CD4-positive, alpha-beta T cell treated with Interleukin-17A for 1 hour (primary cell): ENCODE data around the gene RTBDN.
A peak's percentile ranks its signal among the peaks of the same experiment; 100 is the strongest.
"Not testable (repeated sequence)": the region's sequence is repeated elsewhere in the genome, so short reads cannot be mapped to it uniquely, and the experiment has no call there.

ENCODE experiments used
- DNase-seq: peaks from one replicate; pipeline ENCODE4 v3.0.0-alpha.2; 2020

Gene RTBDN

DNA sequence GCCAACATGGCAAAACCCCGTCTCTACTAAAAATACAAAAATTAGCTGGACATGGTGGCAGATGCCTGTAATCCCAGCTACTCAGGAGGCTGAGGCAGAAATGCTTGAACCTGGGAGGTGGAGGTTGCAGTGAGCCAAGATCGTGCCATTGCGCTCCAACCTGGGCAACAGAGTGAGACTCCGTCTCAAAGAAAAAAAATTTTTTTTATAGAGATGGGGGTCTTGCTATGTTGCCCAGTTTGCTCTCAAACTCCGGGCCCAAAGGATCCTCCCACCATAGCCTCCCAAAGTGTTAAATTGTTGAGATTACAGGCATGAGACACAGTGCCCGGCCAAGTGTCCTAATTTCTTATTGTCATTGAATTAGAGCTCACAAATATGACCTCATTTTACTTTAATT, 17.2 kb downstream of the RTBDN start:
- DNase-seq, result not testable (repeated sequence)

- DNase-seq, result no peak
These were observed 19.3 kb downstream of the RTBDN start for GRCh38 chr19:12815088-12815487.

GRCh38 chr19:12806242-12807081, 27.9 kb downstream of the RTBDN start, which contains the start of gene RNASEH2A:
TSS of gene RNASEH2A (plus strand) at chr19:12806584. CDS start at chr19:12806674, 90 bp downstream.
- peak; percentile 88 for DNase-seq

GRCh38 chr19:12804051-12804450, 30.3 kb downstream of the RTBDN start:
- DNase-seq, result no peak

DNA sequence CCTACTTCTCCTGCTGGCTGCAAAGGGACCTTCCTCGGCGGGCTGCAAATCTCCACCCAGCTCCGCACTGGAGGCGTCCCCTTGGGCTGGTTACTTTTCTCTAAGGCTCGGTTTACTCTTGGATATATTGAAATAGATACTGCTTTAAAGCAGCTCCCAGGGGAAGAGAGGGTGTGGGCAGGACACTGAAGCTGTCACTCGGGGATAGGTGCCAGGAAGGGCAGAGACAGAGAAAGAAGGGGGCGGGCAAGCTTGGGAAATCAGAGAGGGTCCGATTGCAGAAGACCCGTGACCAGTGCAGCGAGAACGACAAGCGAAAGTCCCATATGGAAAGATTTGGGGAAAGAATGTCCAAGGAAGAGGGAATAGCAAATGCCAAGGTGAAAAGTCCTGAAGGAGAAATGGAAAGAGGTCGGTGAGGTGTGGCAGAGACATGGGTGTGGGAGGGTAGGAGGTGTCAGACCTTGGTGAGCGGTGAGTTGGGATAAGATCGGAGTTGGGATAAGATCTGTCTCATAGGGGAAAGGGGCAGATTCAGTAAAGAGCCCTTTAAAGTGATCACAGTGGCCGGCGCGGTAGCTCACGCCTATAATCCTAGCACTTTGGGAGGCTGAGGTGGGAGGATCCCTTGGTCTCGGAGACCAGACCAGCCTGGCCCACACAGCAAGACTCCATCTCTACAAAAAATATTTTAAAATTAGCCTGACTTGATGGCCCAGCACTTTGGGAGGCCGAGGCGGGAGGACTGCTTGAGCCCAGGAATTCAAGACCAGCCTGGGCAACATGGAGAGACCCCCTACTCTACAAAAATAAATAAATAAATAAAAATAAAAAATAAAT, 31.9 kb downstream of the RTBDN start:
- DNase-seq, result no peak

DNA sequence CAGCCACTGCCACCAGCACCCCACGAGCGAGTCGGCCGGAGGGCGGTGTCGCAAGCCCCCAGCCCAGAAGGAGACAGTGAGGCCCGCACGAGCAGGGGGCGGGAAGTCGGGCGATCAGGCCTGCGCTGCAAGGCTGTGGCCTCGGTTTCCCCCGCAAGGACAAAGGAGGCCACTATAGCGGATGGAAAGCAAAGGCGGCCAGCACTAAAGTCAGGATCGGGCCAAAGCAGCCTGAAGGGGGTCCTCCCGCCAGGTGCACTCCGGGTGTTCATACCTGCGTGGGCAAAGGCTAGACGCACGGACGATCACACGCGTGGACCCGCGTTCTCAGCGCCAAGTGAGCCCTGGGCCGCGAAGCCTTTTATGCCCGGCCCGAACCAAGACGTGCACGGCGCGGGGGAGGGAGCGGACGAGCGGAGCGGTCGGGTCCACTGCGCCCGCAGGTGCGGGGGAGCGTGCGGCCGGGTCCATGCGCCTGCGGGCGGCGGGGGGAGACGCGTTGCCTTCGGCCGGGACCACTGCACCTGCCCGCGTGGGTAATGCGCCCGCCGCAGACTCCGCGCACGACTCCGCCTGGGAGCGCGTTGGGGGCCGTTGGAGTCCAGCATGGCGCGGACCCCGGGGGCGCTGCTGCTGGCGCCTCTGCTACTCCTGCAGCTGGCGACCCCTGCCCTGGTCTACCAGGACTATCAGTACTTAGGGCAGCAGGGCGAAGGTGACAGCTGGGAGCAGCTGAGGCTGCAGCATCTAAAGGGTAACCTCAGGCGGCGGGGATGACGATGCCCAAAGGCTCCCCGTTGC, 32.7 kb downstream of the RTBDN start, which contains the start of the genes PRDX2 and THSD8:
PRDX2 (minus strand) TSS at position 335 of the 801 bp plus-strand sequence. CDS start 539 bp downstream, outside the sequence.
THSD8 (plus strand) TSS at position 604 of the 801 bp plus-strand sequence; CDS start at position 607, 3 bp downstream.
- DNase-seq, result peak; percentile 81

GRCh38 chr19:12800923-12801465, 33.4 kb downstream of the RTBDN start:
- peak; percentile 13 for DNase-seq

DNA sequence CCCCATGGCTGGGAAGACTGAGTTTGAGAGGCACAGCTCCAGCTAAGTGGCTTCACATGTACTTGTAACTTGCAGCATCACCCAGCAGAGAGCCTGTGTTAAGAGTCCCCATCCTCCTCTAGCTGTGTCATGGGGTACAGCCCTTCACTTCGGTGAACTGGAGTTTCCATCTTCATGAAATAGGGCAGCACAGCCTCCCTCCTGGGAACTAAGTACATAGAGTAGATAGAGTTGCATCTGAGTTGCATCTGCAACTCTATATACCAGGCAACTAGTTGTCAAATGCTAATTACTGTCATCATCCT, 34.0 kb downstream of the RTBDN start:
- no peak for DNase-seq

- DNase-seq, result no peak
These were observed 34.5 kb downstream of the RTBDN start for GRCh38 chr19:12799742-12800465.

GRCh38 chr19:12797607-12798006, 36.8 kb downstream of the RTBDN start:
- DNase-seq, result not testable (repeated sequence)

GRCh38 chr19:12797141-12797587, 37.2 kb downstream of the RTBDN start:
- peak; percentile 7 for DNase-seq

DNA sequence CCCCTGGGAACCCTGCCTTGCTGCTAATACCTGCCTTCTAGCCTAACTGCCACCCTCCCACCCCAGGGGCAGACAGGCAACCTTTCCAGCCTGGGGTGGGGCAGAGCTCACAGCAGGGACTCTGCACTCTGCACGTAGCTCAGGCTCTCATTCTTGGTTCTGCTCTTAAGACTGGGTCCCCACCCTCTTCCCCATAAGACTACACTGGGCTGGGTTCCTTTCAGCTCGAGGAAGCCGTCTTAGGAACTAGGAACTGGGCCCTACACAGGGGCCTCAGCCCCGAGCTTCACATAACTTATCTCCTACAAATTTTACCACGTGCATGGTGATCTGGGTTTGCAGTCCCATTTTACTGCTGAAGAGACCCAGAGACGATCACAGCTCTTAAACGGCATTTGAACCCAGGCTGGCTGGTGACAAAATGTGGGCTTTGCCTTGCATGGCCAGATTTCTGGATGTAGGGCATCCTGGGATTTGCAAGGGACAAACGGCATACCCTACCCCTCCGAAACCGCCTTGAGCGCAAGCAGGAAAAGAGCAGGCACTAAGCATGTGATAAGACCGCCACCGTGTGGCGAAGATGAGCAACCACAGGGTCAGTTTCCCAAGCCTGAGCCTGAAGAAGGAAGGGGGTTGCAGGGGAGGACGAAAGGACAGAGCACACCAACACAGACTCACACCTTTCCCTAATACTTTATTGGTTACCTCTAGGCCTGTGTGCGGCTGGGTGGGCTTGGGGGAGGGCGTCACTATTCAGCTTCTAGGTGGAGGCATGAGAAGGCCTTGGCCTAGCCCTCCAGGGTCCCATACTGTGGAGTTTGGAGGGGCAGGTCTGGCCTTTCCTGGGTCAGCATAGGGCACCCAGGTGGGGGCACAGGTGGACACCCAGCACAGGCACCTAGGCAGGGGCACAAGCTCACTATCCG, 38.0 kb downstream of the RTBDN start:
- peak; percentile 85 for DNase-seq

GRCh38 chr19:12794971-12795381, 39.4 kb downstream of the RTBDN start:
- DNase-seq, result no peak

- DNase-seq, result peak; percentile 64
These were observed 40.0 kb downstream of the RTBDN start for GRCh38 chr19:12794196-12794941.

- peak; percentile 96 for DNase-seq
These were observed 40.8 kb downstream of the RTBDN start for GRCh38 chr19:12793290-12794195.

DNA sequence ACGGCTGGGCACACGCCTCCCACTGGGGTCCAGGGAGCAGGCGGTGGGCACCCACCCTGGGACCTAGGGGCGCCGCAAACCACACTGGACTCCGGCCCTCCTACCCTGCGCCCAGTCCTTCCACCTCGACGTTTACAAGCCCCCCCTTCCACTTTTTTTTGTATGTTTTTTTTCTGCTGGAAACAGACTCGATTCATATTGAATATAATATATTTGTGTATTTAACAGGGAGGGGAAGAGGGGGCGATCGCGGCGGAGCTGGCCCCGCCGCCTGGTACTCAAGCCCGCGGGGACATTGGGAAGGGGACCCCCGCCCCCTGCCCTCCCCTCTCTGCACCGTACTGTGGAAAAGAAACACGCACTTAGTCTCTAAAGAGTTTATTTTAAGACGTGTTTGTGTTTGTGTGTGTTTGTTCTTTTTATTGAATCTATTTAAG, 41.5 kb downstream of the RTBDN start:
- no peak for DNase-seq

DNA sequence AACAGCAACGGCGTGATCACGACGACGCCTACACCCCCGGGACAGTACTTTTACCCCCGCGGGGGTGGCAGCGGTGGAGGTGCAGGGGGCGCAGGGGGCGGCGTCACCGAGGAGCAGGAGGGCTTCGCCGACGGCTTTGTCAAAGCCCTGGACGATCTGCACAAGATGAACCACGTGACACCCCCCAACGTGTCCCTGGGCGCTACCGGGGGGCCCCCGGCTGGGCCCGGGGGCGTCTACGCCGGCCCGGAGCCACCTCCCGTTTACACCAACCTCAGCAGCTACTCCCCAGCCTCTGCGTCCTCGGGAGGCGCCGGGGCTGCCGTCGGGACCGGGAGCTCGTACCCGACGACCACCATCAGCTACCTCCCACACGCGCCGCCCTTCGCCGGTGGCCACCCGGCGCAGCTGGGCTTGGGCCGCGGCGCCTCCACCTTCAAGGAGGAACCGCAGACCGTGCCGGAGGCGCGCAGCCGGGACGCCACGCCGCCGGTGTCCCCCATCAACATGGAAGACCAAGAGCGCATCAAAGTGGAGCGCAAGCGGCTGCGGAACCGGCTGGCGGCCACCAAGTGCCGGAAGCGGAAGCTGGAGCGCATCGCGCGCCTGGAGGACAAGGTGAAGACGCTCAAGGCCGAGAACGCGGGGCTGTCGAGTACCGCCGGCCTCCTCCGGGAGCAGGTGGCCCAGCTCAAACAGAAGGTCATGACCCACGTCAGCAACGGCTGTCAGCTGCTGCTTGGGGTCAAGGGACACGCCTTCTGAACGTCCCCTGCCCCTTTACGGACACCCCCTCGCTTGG, 42.1 kb downstream of the RTBDN start:
- DNase-seq, result peak; percentile 74
